Measurements from ENCODE around the gene SPRY1. TPM values are rescaled to one million over a fixed set of nuclear protein-coding genes. Genes with fewer than 3 reads are reported as not detected.
A peak's percentile ranks its signal among the peaks of the same experiment; 100 is the strongest.

The SPRY1 gene
- total RNA-seq, 5 donors from 2014 or later (not counting 1 experiment from before 2014, with no cell fraction given) = 3.2 to 18.6 (median 7.1) TPM

GRCh38 chr4:123411514-123411913 is 14.9 kb downstream of the SPRY1 start:
- no peak for DNase-seq
- POLR2A ChIA-PET = interaction anchor here in 1 of 2 donors (0.7 kb wide), 1 partner anchor 49 kb away, joined by 3 read pairs; no protein-coding TSS in a partner anchor
- H3K27ac Mint-ChIP-seq = no peak overlapping the region
- no peaks in the 10 kb centered on the region for H3K9me3 Mint-ChIP-seq
- no peak overlapping the region for H3K4me3 Mint-ChIP-seq
- H3K4me1 Mint-ChIP-seq = peaks cover 22 to 25% (median 24%) of the 10 kb centered on the region in 3 donors
- H3K36me3 ChIP-seq (ENCODE audit: control insufficient read depth in 2 of 2, extremely low read depth in 1 of 2, insufficient read depth in 1 of 2, low read length in 1 of 2) = no peaks in the 10 kb centered on the region
- no peak overlapping the region for H3K27ac ChIP-seq (ENCODE audit: low read length)
- no peaks in the 10 kb centered on the region for H3K9me3 ChIP-seq
- no peaks in the 10 kb centered on the region for H3K36me3 Mint-ChIP-seq
- CTCF ChIA-PET = interaction anchor here in 1 of 2 donors (0.6 kb wide), 1 partner anchor 20 kb away, joined by 4 read pairs; no protein-coding TSS in a partner anchor
- peaks cover 0 to 4% of the 10 kb centered on the region in 2 experiments for H3K27me3 ChIP-seq (replicated peaks in 1 of 2; ENCODE audit: control insufficient read depth in 2 of 2, extremely low read depth in 1 of 2, insufficient read depth in 2 of 2, low read length in 1 of 2)
- peaks cover 0 to 14% of the 10 kb centered on the region in 2 experiments for H3K4me1 ChIP-seq (ENCODE audit: control insufficient read depth in 1 of 2, extremely low read depth in 1 of 2, insufficient read depth in 2 of 2, low read length in 2 of 2)
- no CpG with 5 or more reads among the region's 5 CpGs for WGBS (ENCODE audit: insufficient coverage)
- no peak for ATAC-seq (replicated peaks in 1 of 4)
- H3K4me3 ChIP-seq (ENCODE audit: control insufficient read depth in 1 of 2, extremely low read depth in 1 of 2, low read length in 1 of 2) = no peak overlapping the region
- H3K27me3 Mint-ChIP-seq = no peaks in the 10 kb centered on the region

- H3K4me3 Mint-ChIP-seq = no peak overlapping the region
- H3K27ac Mint-ChIP-seq = peak overlapping the region in 1 of 2 donors; percentile 40
Measured at GRCh38 chr4:123412091-123412505, 15.5 kb downstream of the SPRY1 start.

GRCh38 chr4:123412700-123413512 is 16.3 kb downstream of the SPRY1 start:
- POLR2A ChIA-PET = interaction anchor here in 1 of 2 donors (0.5 kb wide), 1 partner anchor 245 kb away, joined by 6 read pairs; no protein-coding TSS in a partner anchor
- no peak for ATAC-seq (replicated peaks in 1 of 4)
- Mint-ChIP-seq H3K27me3 (no peaks in the 10 kb centered on the region), H3K4me1 (peaks cover 25 to 27% (median 27%) of the 10 kb centered on the region in 3 donors), H3K36me3 (no peaks in the 10 kb centered on the region), H3K9me3 (no peaks in the 10 kb centered on the region), H3K4me3 (no peak overlapping the region), H3K27ac (peak overlapping the region in 1 of 2 donors; percentile 3)
- CTCF ChIA-PET = no interaction called here
- H3K27ac ChIP-seq (ENCODE audit: low read length) = no peak overlapping the region
- H3K4me3 ChIP-seq (ENCODE audit: control insufficient read depth in 1 of 2, extremely low read depth in 1 of 2, low read length in 1 of 2) = no peak overlapping the region
- no peaks in the 10 kb centered on the region for H3K27me3 ChIP-seq (replicated peaks in 1 of 2; ENCODE audit: control insufficient read depth in 2 of 2, extremely low read depth in 1 of 2, insufficient read depth in 2 of 2, low read length in 1 of 2)
- no peaks in the 10 kb centered on the region for H3K9me3 ChIP-seq
- H3K4me1 ChIP-seq (ENCODE audit: control insufficient read depth in 1 of 2, extremely low read depth in 1 of 2, insufficient read depth in 2 of 2, low read length in 2 of 2) = peaks cover 0 to 14% of the 10 kb centered on the region in 2 experiments
- DNase-seq = no peak
- H3K36me3 ChIP-seq (ENCODE audit: control insufficient read depth in 2 of 2, extremely low read depth in 1 of 2, insufficient read depth in 1 of 2, low read length in 1 of 2) = no peaks in the 10 kb centered on the region
- no CpG with 5 or more reads among the region's 4 CpGs for WGBS (ENCODE audit: insufficient coverage)

More at GRCh38 chr4:123412091-123412505, 15.5 kb downstream of the SPRY1 start:
- peak in 1 of 4 experiments; percentile 16 for ATAC-seq (replicated peaks in 1 of 4)
- DNase-seq = no peak
- Histone ChIP-seq H3K27me3 (replicated peaks in 1 of 2; ENCODE audit: control insufficient read depth in 2 of 2, extremely low read depth in 1 of 2, insufficient read depth in 2 of 2, low read length in 1 of 2) (no peaks in the 10 kb centered on the region), H3K36me3 (ENCODE audit: control insufficient read depth in 2 of 2, extremely low read depth in 1 of 2, insufficient read depth in 1 of 2, low read length in 1 of 2) (no peaks in the 10 kb centered on the region), H3K4me3 (ENCODE audit: control insufficient read depth in 1 of 2, extremely low read depth in 1 of 2, low read length in 1 of 2) (no peak overlapping the region), H3K27ac (ENCODE audit: low read length) (peak overlapping the region; percentile 2), H3K9me3 (no peaks in the 10 kb centered on the region), H3K4me1 (ENCODE audit: control insufficient read depth in 1 of 2, extremely low read depth in 1 of 2, insufficient read depth in 2 of 2, low read length in 2 of 2) (peaks cover 0 to 14% of the 10 kb centered on the region in 2 experiments)
- Mint-ChIP-seq H3K36me3 (no peaks in the 10 kb centered on the region), H3K27me3 (no peaks in the 10 kb centered on the region), H3K4me1 (peaks cover 25 to 27% (median 27%) of the 10 kb centered on the region in 3 donors), H3K9me3 (no peaks in the 10 kb centered on the region)
- CTCF ChIA-PET = no interaction called here
- no CpG with 5 or more reads among the region's 1 CpG for whole genome bisulfite sequencing (ENCODE audit: insufficient coverage)
- POLR2A ChIA-PET = interaction anchor here in 1 of 2 donors (0.7 kb wide), 1 partner anchor 48 kb away, joined by 3 read pairs; no protein-coding TSS in a partner anchor

GRCh38 chr4:123415576-123415975 is 19.0 kb downstream of the SPRY1 start:
- Histone ChIP-seq H3K9me3 (no peaks in the 10 kb centered on the region), H3K27me3 (replicated peaks in 1 of 2; ENCODE audit: control insufficient read depth in 2 of 2, extremely low read depth in 1 of 2, insufficient read depth in 2 of 2, low read length in 1 of 2) (no peaks in the 10 kb centered on the region), H3K4me3 (ENCODE audit: control insufficient read depth in 1 of 2, extremely low read depth in 1 of 2, low read length in 1 of 2) (no peak overlapping the region), H3K36me3 (ENCODE audit: control insufficient read depth in 2 of 2, extremely low read depth in 1 of 2, insufficient read depth in 1 of 2, low read length in 1 of 2) (no peaks in the 10 kb centered on the region), H3K4me1 (ENCODE audit: control insufficient read depth in 1 of 2, extremely low read depth in 1 of 2, insufficient read depth in 2 of 2, low read length in 2 of 2) (peaks cover 0 to 14% of the 10 kb centered on the region in 2 experiments), H3K27ac (ENCODE audit: low read length) (no peak overlapping the region)
- peaks cover 38 to 43% (median 40%) of the 10 kb centered on the region in 3 donors for H3K4me1 Mint-ChIP-seq
- no CpG with 5 or more reads among the region's 1 CpG for WGBS (ENCODE audit: insufficient coverage)
- no peak for ATAC-seq (replicated peaks in 1 of 4)
- H3K4me3 Mint-ChIP-seq = no peak overlapping the region
- POLR2A ChIA-PET = no interaction called here
- H3K27me3 Mint-ChIP-seq = no peaks in the 10 kb centered on the region
- no peak overlapping the region for H3K27ac Mint-ChIP-seq
- CTCF ChIA-PET = no interaction called here
- no peaks in the 10 kb centered on the region for H3K36me3 Mint-ChIP-seq
- H3K9me3 Mint-ChIP-seq = no peaks in the 10 kb centered on the region
- no peak for DNase-seq

GRCh38 chr4:123415977-123416376 is 19.4 kb downstream of the SPRY1 start:
- Histone ChIP-seq H3K4me3 (ENCODE audit: control insufficient read depth in 1 of 2, extremely low read depth in 1 of 2, low read length in 1 of 2) (no peak overlapping the region), H3K4me1 (ENCODE audit: control insufficient read depth in 1 of 2, extremely low read depth in 1 of 2, insufficient read depth in 2 of 2, low read length in 2 of 2) (peaks cover 0 to 14% of the 10 kb centered on the region in 2 experiments), H3K9me3 (no peaks in the 10 kb centered on the region), H3K27ac (ENCODE audit: low read length) (no peak overlapping the region), H3K27me3 (replicated peaks in 1 of 2; ENCODE audit: control insufficient read depth in 2 of 2, extremely low read depth in 1 of 2, insufficient read depth in 2 of 2, low read length in 1 of 2) (no peaks in the 10 kb centered on the region), H3K36me3 (ENCODE audit: control insufficient read depth in 2 of 2, extremely low read depth in 1 of 2, insufficient read depth in 1 of 2, low read length in 1 of 2) (no peaks in the 10 kb centered on the region)
- ATAC-seq (replicated peaks in 1 of 4) = peak in 3 of 4 experiments; percentile 61 to 83 (median 63)
- no peaks in the 10 kb centered on the region for H3K27me3 Mint-ChIP-seq
- ChIA-PET POLR2A (no interaction called here), CTCF (no interaction called here)
- DNase-seq = peak in 8 of 35 experiments; percentile 6 to 29 (median 18)
- WGBS (ENCODE audit: insufficient coverage) = no CpG with 5 or more reads among the region's 6 CpGs
- peak overlapping the region in 1 of 2 donors; percentile 17 for H3K27ac Mint-ChIP-seq
- H3K4me1 Mint-ChIP-seq = peaks cover 38 to 44% (median 40%) of the 10 kb centered on the region in 3 donors
- H3K9me3 Mint-ChIP-seq = no peaks in the 10 kb centered on the region
- H3K36me3 Mint-ChIP-seq = no peaks in the 10 kb centered on the region
- H3K4me3 Mint-ChIP-seq = no peak overlapping the region

- H3K9me3 Mint-ChIP-seq = no peaks in the 10 kb centered on the region
- POLR2A ChIA-PET = interaction anchor here in 1 of 2 donors (0.7 kb wide), 1 partner anchor 1533 kb away, joined by 3 read pairs; no protein-coding TSS in a partner anchor
- Histone ChIP-seq H3K27ac (ENCODE audit: low read length) (no peak overlapping the region), H3K36me3 (ENCODE audit: control insufficient read depth in 2 of 2, extremely low read depth in 1 of 2, insufficient read depth in 1 of 2, low read length in 1 of 2) (no peaks in the 10 kb centered on the region), H3K27me3 (replicated peaks in 1 of 2; ENCODE audit: control insufficient read depth in 2 of 2, extremely low read depth in 1 of 2, insufficient read depth in 2 of 2, low read length in 1 of 2) (no peaks in the 10 kb centered on the region), H3K9me3 (no peaks in the 10 kb centered on the region), H3K4me1 (ENCODE audit: control insufficient read depth in 1 of 2, extremely low read depth in 1 of 2, insufficient read depth in 2 of 2, low read length in 2 of 2) (peaks cover 0 to 14% of the 10 kb centered on the region in 2 experiments), H3K4me3 (ENCODE audit: control insufficient read depth in 1 of 2, extremely low read depth in 1 of 2, low read length in 1 of 2) (no peak overlapping the region)
- no peak overlapping the region for H3K27ac Mint-ChIP-seq
- H3K36me3 Mint-ChIP-seq = no peaks in the 10 kb centered on the region
- no CpG with 5 or more reads among the region's 2 CpGs for WGBS (ENCODE audit: insufficient coverage)
- ATAC-seq (replicated peaks in 1 of 4) (no peak), DNase-seq (no peak)
- H3K4me3 Mint-ChIP-seq = no peak overlapping the region
- no peaks in the 10 kb centered on the region for H3K27me3 Mint-ChIP-seq
- CTCF ChIA-PET = interaction anchor here in 1 of 2 donors (0.5 kb wide), 1 partner anchor 30 kb away, joined by 3 read pairs; no protein-coding TSS in a partner anchor
- peaks cover 40 to 49% (median 43%) of the 10 kb centered on the region in 3 donors for H3K4me1 Mint-ChIP-seq
Measured at GRCh38 chr4:123417813-123418212, 21.2 kb downstream of the SPRY1 start.
